ENCODE measurements around the gene COX20.

The COX20 gene

GRCh38 chr1:244804841-244805240, 30.6 kb upstream of the COX20 start:
- TF ChIP-seq, protein P1, sequence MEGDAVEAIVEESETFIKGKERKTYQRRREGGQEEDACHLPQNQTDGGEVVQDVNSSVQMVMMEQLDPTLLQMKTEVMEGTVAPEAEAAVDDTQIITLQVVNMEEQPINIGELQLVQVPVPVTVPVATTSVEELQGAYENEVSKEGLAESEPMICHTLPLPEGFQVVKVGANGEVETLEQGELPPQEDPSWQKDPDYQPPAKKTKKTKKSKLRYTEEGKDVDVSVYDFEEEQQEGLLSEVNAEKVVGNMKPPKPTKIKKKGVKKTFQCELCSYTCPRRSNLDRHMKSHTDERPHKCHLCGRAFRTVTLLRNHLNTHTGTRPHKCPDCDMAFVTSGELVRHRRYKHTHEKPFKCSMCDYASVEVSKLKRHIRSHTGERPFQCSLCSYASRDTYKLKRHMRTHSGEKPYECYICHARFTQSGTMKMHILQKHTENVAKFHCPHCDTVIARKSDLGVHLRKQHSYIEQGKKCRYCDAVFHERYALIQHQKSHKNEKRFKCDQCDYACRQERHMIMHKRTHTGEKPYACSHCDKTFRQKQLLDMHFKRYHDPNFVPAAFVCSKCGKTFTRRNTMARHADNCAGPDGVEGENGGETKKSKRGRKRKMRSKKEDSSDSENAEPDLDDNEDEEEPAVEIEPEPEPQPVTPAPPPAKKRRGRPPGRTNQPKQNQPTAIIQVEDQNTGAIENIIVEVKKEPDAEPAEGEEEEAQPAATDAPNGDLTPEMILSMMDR (conservative IDR thresholded peaks at IDR 0.05; ENCODE audit: control insufficient read depth, insufficient read depth, low read depth, low read length), result no peak
- no peak overlapping the region for H3K4me3 ChIP-seq (ENCODE audit: control insufficient read depth, low read depth, low read length)
- DNase-seq (ENCODE audit: low read depth), result no peak

DNA sequence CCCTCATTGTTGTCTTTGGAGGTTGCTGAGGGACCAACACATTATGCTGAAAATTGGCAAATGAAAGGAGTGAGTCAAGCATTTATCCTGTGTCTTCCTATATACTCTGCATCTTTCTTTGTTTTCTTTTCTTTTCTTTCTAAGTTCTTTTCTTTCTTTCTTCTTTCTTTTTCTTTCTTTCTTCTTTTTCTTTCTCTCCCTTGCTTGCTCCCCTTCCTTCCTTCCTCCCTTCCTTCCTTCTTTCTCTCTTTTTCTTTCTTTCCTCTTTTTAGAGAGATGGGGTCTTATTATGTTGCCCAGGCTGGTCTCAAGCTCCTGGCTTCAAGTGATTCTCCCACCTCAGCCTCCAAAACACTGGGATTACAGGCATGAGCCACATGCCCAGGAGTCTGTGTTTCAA, 28.3 kb upstream of the COX20 start:
- no peak overlapping the region for H3K4me3 ChIP-seq (ENCODE audit: control insufficient read depth, low read depth, low read length)
- TF ChIP-seq, protein P1 (conservative IDR thresholded peaks at IDR 0.05; ENCODE audit: control insufficient read depth, insufficient read depth, low read depth, low read length), result no peak
- DNase-seq (ENCODE audit: low read depth), result no peak

GRCh38 chr1:244810221-244810620, 25.2 kb upstream of the COX20 start:
- TF ChIP-seq, protein P1 (conservative IDR thresholded peaks at IDR 0.05; ENCODE audit: control insufficient read depth, insufficient read depth, low read depth, low read length), result no peak
- H3K4me3 ChIP-seq (ENCODE audit: control insufficient read depth, low read depth, low read length), result no peak overlapping the region
- DNase-seq (ENCODE audit: low read depth), result no peak

DNA sequence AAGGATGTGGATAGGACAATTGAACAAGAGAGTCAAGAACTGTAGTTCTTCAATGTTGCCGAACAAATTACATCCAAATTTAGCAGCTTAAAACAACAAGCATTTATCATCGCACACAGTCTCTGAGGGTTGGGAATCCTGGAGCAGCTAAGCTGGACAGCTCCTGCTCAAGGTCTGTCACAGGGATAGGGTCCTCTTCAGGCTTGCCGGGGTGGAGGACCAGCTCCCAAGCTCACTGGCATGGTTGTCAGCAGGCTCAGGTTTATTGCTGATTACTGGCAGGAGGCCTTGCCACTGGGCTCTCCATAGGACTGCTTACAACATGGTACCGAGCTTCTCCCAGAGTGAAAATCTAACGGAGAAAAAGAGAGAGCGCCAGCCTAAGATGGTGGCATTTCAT, 22.1 kb upstream of the COX20 start:
- DNase-seq (ENCODE audit: low read depth), result no peak
- TF ChIP-seq, protein P1 (conservative IDR thresholded peaks at IDR 0.05; ENCODE audit: control insufficient read depth, insufficient read depth, low read depth, low read length), result no peak
- no peak overlapping the region for H3K4me3 ChIP-seq (ENCODE audit: control insufficient read depth, low read depth, low read length)

DNA sequence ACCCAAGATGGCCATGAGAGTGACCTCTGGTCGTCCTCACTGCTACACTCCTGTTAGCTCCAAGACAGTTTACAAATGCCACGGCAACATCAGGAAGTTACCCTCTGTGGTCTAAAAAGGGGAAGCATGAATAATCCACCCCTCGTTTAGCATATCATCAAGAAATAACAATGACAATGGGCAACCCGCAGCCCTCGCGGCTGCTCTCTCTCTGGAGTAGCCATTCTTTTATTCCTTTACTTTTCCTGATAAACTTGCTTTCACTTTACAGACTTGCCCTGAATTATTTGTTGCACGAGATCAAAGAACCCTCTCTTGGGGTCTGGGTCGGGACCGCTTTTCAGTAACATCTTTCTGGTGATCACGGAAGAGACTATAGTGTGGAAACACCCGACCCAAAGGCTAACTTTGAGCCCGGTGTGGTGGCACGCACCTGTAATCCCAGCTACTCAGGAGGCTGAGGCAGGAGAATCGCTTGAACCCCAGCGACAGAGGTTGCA, 19.8 kb upstream of the COX20 start:
- DNase-seq (ENCODE audit: low read depth), result no peak
- no peak overlapping the region for H3K4me3 ChIP-seq (ENCODE audit: control insufficient read depth, low read depth, low read length)
- TF ChIP-seq, protein P1 (conservative IDR thresholded peaks at IDR 0.05; ENCODE audit: control insufficient read depth, insufficient read depth, low read depth, low read length), result no peak

DNA sequence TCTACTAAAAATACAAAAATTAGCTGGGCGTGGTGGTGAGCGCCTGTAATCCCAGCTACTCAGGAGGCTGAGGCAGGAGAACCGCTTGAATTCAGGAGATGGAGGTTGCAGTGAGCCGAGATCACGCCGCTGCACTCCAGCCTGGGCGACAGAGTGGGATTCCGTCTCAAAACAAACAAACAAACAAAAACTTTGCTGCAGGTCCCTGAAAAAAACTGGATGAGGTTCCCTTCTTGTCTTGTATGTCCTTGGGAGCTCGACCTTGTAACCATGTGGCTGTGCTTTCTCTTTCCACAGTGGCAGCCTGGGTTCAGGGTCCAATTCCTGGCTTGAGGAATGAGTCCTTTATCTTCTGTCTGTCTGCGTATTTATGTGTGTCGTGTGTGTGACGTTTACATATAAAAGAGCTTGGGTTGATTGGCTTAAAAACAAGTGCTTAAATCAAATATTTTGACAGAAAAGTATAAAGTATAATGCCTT, 18.0 kb upstream of the COX20 start:
- DNase-seq (ENCODE audit: low read depth), result no peak
- TF ChIP-seq, protein P1 (conservative IDR thresholded peaks at IDR 0.05; ENCODE audit: control insufficient read depth, insufficient read depth, low read depth, low read length), result no peak
- no peak overlapping the region for H3K4me3 ChIP-seq (ENCODE audit: control insufficient read depth, low read depth, low read length)

GRCh38 chr1:244820131-244820530, 15.3 kb upstream of the COX20 start:
- TF ChIP-seq, protein P1 (conservative IDR thresholded peaks at IDR 0.05; ENCODE audit: control insufficient read depth, insufficient read depth, low read depth, low read length), result no peak
- DNase-seq (ENCODE audit: low read depth), result no peak
- no peak overlapping the region for H3K4me3 ChIP-seq (ENCODE audit: control insufficient read depth, low read depth, low read length)

Measured in fibroblast of mammary gland (primary cell).